ENCODE data around the gene PNPLA5.
"Not testable (repeated sequence)": the region's sequence is repeated elsewhere in the genome, so short reads cannot be mapped to it uniquely, and the experiment has no call there.

PNPLA5 gene

DNA sequence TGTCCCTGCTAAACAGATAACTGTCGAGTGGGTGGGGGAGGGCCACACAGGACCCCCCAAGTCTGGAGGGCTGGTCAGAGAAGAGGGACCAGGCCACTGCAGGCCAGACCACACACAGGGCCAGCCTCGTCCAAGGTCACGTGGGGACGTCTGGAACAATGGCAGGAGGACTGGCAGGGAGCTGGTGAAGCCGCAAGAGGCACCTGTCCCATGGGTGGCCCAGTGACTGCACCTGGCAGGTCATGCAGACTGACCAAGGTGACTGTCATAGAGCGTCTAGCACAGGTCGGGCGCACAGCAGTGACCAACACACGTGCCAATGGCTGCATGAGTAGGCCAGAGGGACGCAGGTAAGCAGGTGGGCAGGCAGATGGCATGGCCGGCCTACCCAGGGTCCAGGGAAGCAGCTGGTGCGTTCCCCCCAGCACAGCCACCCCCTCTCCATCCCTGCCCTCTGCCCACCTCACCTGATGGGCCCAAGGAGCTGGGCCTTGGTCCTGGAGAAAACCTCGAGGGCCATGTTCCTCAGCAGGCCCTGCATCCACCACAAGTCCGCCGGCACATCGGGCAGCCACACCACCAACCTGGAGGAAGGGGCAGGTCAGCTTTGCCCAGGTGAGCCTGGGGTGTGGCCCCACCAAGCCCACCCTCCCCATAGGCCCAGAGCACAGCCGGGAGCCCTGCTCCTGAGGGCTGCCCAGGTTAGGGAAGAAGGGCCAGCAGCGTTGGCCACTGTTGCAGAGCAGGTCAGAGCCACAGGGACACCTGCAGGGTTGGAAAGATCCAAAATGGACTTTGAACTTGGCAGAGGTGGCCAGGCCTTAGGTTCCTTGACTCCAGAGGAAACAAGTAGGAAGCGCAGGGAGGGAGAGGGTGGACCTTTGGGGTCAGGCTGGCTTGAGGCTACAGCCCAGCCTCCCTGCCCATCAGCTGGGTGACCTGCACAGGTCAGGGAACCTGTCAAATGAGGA lies 10.4 kb downstream of the PNPLA5 start:
- DNase-seq (ENCODE audit: low spot score) = no peak

DNA sequence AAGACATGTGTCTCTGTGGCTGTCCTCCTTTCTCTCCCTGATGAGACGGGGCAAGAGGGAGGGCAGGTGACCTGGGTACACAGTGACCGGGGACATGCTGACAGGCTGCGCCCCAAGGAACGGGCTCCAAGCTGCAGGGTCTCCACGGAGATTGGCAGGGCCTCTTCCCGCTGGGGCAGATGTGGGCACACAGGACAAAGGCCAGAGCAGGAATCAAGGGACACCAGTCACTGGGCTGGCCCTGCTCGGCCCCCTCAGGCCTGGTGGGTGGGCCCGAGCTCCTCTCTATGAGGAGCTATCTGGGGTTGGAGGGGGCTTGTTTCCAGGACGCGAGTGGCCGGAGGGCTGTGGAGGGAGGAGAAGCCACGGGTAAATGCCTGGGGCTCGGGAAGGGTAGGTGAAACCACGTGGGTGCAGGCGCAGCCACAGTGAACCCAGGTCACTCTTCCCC lies 11.2 kb downstream of the PNPLA5 start:
- no peak for DNase-seq (ENCODE audit: low spot score)

DNA sequence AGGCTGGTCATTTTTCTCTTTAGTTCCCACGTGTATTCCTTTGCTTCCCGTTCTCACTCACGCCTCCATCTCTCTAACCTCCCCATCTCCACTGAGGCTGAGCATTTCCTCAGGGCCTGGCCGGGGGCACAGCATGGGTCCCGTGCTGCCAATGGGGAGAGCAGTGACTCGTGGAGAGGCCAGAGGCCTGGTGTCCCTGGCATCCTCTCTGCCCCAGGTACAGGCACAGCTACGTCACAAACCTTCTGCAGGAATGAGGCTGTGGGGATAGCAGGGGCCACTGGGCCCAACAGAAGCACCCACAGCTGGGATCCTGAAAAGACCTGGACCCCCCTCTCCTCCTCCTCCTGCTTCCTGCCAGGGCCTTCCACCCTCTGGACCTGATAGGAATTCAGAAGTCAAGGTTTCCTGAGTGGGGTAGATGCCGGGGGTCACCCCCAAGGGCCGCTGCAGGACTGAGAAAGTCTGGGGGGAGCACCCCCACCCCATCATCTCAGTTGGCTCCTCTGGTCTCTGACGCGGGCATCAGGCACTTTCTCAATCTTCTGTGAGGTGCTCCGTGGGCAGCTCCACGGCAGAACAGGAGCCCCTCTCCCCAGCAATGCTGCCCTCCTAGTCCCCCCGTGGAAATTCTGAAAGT lies 11.8 kb downstream of the PNPLA5 start:
- no peak for DNase-seq (ENCODE audit: low spot score)

DNA sequence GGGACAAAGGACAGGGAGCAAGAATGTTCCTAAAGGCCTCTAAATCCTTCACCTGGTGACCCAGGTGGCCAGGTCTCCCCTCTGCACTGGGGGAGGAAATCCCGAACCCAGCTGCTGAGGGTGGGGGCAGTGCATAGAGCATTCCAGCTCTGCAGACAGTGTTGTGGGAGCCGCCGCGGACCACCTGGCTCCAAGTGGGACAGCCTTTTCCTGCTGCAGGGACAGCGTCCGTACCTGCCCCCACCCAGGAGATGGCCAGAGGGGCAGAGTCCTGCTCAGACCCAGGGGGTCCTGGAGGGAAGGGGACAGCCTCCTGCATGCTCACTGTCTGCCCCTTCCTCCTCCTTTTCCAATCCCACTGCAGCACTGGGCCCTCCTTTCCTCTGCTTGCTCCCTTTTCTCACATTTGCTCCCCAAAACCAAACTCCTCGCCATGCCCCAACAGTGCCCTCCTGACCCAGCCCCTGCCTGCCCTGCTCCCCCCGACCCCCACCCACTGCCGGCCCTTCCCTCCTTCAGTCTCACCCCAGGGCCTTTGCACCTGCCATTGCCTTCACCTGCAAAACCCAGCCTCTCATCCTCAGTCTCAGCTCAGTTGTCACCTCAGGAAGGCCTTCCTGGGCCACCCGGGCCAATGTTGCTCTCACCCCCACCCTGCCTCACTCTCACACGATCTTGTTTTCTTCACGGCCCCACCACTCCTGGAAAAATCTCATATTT lies 12.8 kb downstream of the PNPLA5 start:
- no peak for DNase-seq (ENCODE audit: low spot score)

DNA sequence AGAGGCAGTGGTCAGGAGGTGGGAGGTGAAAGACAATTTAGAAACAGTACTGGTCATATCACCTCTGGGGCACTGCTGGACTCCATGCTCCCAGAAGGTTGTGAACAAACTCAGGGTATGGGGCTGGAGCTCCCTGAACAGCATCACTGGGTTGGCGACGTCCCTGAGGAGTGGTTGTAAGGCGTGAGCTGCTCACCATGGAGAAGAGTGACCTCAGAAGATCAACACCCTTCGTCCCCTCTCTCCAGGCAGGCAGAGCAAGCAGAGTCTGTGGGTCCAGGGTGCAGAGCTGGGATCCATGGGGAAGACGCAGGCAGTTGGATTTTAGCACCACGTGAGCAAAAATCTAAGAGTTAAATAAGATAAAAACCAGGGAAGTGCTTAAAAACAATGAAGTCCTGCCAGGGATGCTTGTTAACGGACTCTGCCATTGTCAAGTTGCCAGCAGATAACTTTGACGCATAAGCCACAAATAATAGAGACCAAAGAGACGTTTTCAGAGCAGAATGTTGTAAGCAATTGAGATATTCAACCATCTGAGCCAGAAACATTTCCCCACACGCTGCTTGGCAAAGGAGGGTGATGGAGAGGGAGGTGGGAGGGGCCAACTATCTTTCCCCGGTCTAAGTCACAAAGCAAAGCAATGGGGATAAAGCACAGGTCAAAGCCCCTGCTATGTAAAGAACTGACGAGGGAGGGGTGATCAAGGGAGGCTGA lies 13.6 kb downstream of the PNPLA5 start:
- no peak for DNase-seq (ENCODE audit: low spot score)

DNA sequence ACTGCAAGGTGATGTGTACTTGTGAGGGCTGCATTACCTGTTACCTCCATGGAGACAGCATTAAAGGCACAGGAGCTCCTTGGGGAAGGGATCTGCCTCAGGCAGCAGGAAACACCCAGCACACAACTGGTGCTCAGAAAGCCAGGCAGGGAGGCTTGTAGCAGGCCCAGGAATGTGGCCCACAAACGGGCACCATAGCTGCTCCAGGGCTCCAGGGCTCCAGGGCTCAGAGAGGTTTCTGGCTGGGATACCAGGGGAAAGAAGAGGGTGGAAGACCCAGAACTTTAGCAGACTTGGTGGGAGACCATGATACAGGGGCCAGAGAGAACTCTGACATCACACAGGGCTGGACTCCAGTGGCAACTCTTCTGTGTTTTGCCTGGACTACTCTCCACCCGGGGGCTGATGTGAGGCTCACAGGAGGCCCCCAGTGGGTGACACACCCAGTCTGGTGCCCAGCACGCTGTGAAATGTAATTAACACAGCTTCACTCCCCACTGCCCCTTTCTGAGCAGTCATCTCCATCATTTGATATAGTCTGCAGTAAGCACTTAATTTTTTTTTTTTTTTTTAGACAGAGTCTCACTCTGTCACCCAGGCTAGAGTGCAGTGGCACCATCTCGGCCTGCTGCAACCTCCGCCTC lies 14.8 kb downstream of the PNPLA5 start:
- DNase-seq (ENCODE audit: low spot score) = no peak

DNA sequence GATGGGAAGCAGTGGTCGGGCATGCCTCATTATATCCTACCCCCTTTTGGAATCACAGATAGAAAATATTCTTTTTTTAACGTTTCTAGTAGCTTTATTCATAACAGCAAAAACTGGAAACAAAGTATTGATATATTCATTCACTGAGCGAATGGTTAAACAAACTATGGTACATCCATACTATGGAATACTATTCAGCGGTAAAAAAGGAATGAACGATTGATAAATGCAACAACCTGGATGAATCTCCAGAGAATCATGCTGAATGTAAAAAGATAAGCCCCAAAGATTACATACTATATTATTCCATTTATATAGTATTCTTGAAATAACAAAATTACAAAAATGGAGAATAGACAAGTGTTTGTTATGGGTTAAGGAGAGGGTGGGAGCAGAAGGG lies 22.0 kb downstream of the PNPLA5 start:
- DNase-seq (ENCODE audit: low spot score) = no peak

DNA sequence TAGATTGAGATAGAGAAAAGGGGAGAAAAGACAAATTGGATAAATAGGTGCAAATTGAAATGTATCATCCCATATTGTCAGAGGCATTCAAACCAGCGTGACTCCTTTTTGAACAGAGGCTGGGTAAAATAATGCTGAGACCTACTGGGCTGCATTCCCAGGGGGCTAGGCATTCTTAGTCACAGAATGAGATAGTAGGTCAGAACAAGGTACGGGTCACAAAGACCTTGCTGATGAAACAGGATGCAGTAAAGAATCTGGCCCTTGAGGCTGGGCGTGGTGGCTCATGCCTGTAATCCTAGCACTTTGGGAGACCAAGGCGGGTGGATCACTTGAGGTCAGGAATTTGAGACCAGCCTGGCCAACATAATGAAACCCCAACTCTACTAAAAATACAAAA lies 22.8 kb downstream of the PNPLA5 start:
- DNase-seq (ENCODE audit: low spot score) = not testable (repeated sequence)

DNA sequence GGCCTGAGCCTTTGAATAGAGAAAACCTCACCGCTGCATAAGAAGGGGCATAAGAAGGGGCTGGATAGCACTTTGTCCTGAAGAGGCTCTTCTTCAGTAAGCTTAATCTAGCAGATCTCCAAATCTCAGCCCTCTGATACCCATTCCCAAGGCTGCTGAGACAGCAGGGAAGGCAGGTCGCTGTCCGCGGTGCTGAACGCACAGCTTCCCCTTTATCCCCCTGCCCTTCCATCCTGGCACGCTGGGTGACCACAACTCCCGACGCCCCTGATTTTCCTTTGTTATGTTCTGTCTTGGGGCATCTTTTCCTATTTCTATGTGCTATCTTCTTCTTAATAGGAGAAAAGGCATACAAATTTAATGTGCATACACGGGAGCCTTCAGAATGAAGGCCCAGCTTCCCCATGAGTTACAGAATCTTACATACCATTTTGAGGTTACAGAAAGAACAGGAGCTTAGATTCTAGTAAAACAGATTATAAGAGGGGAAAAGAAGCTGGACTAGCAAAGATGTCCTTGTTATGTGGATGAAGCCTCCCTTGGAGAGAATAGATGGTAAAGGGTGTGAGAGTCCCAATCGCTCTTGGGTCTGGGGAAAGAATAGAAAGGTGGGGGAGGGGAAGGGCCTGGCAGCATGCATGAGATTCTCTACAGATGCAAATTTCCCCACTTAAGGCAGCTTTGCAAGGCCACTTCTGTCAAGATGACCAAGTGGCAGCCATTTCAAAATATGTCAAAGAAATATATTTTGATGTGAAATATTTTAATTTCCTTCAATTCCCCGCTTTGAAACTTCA lies 23.8 kb downstream of the PNPLA5 start:
- DNase-seq (ENCODE audit: low spot score) = peak; percentile 86

DNA sequence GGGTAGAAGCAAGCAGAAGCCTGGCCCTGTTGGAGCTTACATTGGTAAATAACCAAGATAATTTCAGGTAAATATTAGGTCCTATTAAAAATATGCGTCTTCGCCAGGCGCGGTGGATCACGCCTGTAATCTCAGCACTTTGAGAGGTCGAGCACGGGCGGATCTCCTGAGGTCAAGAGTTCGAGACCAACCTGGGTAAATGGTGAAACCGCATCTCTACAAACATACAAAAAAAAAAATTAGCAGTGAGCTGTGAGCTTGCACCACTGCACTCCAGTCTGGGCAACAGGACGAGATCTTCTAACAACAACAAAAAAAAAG lies 29.0 kb downstream of the PNPLA5 start:
- no peak for DNase-seq (ENCODE audit: low spot score)

DNA sequence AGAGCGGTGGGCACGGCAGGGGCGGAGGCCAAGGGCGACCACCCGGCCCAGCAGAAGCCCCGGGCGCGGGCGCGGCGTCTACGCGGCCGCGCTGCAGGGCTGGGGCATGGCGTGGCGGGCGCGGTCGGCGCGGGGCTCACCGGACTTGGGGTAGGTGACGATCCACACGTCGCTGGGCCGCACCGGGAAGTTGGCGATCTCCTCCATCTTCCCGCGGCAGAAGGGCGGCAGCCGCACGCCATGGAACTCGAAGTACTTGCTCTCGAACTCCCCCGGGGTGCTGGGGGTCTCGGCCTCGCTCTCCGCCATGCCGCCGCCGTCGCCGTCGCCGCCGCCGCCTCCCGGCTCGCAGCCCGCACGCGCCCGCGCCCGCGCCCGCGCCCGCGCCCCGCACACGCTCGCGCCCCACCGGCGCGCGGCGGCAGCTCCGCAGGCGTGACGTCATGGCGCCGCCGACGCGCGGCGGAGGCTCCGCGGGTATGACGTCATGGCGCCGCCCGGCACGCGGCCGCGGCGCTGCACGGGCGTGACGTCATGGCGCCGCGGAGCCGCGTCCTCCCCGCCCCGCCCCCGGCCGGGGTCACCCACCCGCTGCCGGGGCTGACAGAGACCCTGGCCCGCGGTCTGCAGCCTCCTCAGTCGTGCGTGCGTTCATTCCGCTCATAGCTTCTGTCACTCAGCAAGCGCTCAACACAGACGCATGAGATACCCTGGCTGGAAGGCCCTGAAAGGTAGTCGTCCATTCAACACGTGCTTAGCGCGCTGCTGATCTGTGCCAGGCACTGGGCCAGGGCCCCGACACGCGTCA lies 29.5 kb downstream of the PNPLA5 start, which contains the start of gene SULT4A1:
Gene SULT4A1, minus strand, starts transcription at position 440 of the 808 bp plus-strand sequence. Its CDS starts 131 bp downstream, at position 309.
- DNase-seq (ENCODE audit: low spot score) = peak; percentile 40

DNA sequence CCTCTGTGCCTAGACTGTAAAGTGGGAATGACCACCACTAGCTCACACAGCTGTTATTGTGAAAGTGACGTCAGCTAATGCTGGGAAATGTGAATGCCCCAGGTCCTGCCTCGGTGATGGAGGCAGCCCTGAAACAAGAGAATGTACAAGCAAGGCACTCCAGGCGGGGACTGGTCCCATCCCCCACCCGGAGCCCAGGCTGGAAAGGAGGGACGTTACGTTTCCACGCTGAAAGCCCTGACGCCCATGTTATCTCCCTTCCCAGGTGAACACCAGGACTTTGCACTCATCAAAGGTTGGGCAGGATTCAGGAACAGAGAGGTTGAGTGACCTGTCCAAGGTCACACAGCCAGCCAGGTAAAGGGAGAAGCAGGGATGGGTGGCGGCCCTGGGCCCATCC lies 30.3 kb downstream of the PNPLA5 start:
- DNase-seq (ENCODE audit: low spot score) = no peak

DNA sequence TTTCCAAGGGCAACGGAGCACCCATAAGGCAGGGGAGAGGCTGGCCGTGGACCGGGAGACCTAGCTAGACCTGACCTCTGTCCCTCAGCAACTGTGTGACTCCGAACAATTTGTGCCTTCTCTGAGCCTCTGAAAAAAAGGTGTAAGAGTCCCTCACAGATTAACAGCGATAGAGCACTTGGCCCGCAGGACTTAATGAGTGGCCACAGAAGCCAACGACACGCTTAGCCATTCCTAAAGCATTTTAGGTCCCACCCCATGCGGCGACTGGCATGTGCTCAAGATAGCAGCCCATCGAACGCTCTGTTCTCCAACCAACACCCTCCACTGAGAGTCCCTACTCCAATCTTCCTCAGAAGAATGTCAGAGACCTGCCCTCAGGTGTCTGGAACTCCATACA lies 31.0 kb downstream of the PNPLA5 start:
- DNase-seq (ENCODE audit: low spot score) = no peak

DNA sequence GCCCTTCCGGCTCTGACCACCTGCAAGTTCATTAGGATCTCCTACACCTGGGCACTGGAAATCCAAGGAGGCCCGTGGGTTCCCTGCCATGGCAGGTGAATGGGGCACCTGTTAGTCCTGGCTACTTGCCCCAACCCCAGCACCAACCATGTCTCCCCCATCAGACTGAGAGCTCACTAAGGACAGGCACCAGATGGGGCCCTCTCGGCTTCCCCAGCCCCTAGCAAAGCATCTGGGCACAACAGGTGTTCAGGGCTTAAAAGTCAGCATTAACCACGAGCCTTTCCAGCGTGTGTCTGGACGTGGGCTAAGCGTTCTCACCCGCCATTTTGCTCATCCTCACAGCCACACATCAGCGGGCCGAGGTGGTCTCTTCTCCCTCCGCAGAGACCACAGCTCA lies 31.7 kb downstream of the PNPLA5 start:
- DNase-seq (ENCODE audit: low spot score) = no peak

DNA sequence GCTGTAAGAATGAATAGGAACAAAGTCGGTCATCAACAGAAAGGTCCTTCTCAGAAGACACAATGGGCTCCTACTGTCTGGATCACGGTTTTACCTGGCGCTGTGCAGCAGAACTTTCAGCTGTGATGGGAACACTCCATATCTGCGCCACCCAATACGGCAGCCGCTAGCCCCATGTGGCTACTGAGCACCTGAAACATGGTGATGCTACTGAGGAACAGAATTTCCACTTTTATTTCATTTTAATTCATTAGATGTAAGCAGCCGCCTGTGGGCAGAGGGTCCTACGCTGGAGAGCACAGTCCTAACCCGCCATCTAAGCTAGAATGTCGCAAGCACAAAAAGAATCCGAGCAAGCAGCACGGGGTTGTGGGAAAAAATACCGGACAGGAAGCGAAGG lies 32.2 kb downstream of the PNPLA5 start:
- no peak for DNase-seq (ENCODE audit: low spot score)

DNA sequence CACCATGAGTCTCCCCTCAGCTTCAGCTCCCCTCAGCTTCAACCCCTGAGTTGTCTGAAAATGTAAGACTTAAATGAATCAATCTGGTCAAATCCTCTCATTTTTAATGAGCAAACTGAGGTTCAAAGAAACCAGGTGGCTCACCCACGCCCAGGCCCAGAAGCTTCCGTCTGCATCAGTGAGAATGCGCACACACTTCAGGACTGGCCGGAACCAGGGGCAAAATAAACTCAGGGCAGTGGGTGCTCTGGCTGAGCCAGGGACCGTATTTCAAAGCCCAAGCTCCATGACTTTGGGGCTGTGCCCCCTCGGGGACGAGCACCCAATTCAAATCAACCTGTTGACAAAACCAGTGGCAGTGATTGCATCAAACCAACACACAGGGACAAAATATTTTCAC lies 32.6 kb downstream of the PNPLA5 start:
- DNase-seq (ENCODE audit: low spot score) = no peak

DNA sequence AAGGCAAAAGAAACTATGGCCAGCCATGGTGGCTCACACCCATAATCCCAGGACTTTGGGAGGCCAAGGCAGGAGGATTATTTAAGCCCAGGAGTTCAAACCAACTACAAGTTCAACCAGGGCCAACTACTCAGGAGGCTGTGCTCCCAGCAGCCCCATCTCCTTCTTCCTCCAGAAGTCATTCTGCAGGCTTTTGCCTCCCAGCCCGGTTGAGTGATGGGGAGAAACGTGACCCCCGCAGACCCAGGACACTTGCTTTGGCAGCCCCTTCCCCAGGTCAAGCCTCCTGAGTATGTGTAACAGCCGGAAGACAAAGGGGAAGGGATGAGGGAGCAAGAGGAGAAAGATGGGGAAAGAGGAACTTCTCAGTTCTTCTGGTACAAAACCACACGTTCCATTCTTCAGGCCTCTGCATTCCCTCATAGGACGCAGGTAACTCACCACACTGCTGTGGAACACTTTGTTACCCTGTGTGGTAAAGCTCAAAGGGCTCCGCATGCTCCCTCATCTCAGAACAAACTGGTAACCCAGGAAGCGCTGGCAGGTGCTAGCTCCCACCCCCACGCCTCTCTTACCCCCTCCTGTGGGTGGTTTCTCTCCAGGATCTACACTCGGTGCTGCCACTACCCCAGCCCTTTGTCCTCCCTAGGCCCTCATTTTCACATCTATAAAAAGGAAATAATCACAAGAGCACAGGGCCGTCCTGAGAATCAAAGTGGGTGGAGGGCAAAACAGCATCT lies 33.5 kb downstream of the PNPLA5 start:
- DNase-seq (ENCODE audit: low spot score) = no peak

DNA sequence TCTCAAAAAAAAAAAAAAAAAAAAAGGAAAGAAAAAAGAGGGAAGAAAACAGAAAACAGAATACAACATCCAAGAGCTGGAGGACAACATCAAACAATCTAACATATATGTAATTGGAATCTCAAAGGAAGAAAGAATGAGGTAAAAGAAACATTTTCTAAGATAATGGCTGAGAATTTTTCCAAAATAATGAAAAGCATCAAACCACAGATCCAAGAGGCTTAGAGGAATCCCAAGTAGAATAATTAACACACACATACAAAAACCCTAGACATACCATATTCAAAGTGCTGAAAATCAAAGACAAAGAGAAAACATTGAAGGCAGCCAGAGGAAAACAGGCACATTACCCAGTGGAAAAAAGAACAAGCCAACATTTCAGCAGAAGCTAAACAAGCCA lies 34.4 kb downstream of the PNPLA5 start:
- no peak for DNase-seq (ENCODE audit: low spot score)

DNA sequence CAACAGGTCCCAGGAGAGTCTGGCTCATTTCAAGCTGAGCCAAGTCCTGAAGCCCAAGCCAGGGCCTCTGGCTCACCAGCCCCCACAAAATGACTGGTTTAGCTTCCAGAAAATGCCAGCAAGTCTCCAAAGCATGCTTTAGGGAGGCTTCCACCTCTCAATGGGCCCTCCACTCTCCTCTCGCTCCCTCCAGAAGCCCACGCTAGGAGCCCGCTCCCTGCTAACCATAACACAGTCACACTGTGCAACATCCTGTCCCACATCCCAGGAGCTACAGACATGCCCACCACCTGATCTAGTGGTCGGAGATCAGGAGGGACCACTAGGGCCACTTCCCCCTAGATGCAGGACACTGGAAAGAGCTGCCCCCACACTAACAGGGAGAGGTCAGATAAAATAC lies 36.4 kb downstream of the PNPLA5 start:
- no peak for DNase-seq (ENCODE audit: low spot score)
